ENCODE results near the gene MOAP1.
"Not testable (repeated sequence)": the region's sequence is repeated elsewhere in the genome, so short reads cannot be mapped to it uniquely, and the experiment has no call there.

The MOAP1 gene

DNA sequence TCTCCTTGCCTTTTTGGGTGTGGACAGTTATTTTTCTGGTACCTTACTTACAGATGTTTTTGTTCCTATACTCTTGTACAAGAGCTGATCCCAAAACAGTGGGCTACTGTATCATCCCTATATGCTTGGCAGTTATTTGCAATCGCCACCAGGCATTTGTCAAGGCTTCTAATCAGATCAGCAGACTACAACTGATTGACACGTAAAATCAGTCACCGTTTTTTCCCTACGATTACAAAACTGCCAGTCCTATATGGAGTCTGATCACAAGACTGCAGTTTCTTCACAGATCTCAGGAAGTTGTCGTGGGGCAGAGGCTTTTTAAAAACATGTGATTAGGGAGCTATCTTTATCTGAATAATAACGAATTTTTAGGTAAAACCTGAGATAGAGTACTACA lies 1.8 kb upstream of the MOAP1 start:
- no peak for DNase-seq (ENCODE audit: low read depth, low spot score)

DNA sequence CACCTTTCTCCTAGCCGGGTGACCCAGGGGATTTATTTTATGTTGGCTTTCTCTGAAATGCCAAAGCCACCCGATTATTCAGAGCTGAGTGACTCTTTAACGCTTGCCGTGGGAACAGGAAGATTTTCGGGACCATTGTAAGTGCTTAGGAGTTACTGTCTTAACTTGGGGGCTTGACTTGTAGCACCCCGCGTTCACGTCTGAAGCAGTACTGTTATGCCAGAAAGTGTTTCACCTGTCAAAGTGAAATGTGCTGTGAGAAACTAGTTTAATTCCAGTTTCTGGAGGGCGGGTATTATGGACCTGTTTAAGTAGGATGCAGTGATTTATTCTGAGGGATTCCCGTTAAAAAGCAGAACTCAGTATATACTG lies 638 bp upstream of the MOAP1 start:
- no peak for DNase-seq (ENCODE audit: low read depth, low spot score)

GRCh38 chr14:93183596-93184317 lies 940 bp downstream of the MOAP1 start:
- DNase-seq (ENCODE audit: low read depth, low spot score), result no peak

- no peak for DNase-seq (ENCODE audit: low read depth, low spot score)
Observed at GRCh38 chr14:93175492-93175891, 9.2 kb downstream of the MOAP1 start.

DNA sequence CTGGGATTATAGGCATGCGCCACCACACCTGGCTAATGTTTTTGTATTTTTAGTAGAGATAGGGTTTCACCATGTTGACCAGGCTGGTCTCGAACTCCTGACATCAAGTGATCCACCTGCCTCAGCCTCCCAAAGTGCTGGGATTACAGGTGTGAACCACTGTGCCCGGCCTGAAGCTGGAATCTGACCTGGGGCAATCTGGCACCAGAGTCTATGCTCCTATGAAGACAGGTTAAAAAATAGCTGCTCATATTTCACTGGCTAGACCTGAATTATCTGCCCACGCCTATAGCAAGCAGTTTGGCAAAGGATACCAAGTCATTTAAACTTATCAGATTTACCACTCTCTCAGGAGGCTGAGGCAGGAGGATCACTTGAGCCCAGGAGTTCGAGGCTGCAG lies 10.0 kb downstream of the MOAP1 start:
- DNase-seq (ENCODE audit: low read depth, low spot score), result not testable (repeated sequence)

DNA sequence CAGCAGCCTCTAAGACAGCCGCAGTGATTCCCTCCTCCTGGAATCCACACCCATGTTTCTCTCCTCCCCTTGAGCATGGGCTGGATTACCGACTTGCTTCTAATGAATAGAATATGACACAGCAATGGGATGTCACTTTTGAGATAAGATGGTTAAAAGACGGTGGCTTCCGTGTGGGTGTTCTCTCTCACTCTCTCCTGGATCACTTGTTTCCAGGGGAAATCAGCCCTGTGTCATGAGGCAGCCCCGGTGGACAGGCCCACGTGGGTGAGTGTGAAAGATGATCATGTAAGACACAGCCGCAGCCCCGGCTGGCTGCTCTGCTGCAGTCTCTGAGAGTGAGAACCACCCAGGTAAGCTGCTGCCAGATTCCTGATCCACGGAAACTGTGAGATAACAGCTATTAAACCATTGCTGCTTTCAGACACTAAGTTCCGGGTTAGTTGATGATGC lies 10.7 kb downstream of the MOAP1 start:
- DNase-seq (ENCODE audit: low read depth, low spot score), result peak; percentile 2

- DNase-seq (ENCODE audit: low read depth, low spot score), result no peak
Observed at GRCh38 chr14:93171376-93171775, 13.3 kb downstream of the MOAP1 start.

DNA sequence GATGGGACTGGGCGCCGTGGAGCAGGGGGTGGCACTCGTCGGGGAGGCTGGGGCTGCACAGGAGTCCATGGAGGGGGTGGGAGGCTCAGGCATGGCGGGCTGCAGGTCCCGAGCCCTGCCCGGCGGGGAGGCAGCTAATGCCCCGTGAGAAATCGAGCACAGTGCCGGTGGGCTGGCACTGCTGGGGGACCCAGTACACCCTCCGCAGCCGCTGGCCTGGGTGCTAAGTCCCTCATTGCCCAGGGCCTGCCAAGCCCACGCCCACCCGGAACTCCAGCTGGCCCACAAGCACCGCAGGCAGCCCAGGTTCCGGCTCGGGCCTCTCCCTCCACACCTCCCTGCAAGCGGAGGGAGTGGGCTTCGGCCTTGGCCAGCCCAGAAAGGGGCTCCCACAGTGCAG lies 14.6 kb downstream of the MOAP1 start:
- not testable (repeated sequence) for DNase-seq (ENCODE audit: low read depth, low spot score)

GRCh38 chr14:93169619-93170018 lies 15.1 kb downstream of the MOAP1 start:
- DNase-seq (ENCODE audit: low read depth, low spot score), result not testable (repeated sequence)

- not testable (repeated sequence) for DNase-seq (ENCODE audit: low read depth, low spot score)
Observed at GRCh38 chr14:93168610-93169009, 16.1 kb downstream of the MOAP1 start.

GRCh38 chr14:93165271-93166265 lies 19.1 kb downstream of the MOAP1 start:
- not testable (repeated sequence) for DNase-seq (ENCODE audit: low read depth, low spot score)

DNA sequence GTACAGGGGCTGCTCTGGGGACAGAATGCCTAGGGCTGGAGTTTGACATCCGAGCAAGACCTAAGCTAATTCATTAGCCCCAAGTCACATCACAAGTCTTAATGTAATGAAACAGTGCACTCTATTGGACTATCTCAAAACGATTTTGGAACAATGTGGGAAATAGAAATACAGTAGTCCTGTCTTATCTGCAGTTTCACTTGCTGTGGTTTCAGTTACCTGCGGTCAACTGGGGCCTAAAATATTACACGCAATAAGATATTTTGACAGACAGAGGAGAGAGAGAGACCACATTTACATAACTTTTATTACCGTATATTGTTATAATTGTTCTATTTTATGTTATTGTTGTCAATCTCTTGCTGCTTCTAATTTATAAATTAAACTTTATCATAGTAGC lies 21.1 kb downstream of the MOAP1 start:
- DNase-seq (ENCODE audit: low read depth, low spot score), result no peak

DNA sequence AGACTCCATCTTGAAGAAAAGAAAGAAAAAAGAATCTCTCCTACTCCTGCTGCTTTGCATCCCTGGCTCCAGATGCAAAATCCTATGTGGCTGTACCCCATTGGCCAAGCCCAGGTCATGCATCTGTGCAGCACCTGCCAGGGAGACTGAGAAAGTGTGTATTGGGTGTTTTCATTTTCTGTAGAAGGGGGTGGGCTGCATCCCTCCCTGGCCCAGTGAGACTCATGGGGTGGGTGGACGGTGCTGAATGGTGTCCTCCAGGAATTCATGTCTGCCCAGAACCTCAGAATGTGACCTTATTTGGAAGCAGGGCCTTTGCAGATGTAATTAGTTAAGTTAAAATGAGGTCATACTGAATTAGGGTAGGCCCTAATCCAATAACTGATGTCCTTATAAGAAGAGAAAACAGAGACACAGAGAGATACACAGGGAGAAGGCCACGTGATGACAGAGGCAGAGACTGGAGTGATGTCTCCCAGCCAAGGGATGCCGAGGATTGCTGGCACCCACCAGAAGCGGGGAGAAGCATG lies 23.2 kb downstream of the MOAP1 start:
- no peak for DNase-seq (ENCODE audit: low read depth, low spot score)

GRCh38 chr14:93160353-93160801 lies 24.3 kb downstream of the MOAP1 start:
- no peak for DNase-seq (ENCODE audit: low read depth, low spot score)

DNA sequence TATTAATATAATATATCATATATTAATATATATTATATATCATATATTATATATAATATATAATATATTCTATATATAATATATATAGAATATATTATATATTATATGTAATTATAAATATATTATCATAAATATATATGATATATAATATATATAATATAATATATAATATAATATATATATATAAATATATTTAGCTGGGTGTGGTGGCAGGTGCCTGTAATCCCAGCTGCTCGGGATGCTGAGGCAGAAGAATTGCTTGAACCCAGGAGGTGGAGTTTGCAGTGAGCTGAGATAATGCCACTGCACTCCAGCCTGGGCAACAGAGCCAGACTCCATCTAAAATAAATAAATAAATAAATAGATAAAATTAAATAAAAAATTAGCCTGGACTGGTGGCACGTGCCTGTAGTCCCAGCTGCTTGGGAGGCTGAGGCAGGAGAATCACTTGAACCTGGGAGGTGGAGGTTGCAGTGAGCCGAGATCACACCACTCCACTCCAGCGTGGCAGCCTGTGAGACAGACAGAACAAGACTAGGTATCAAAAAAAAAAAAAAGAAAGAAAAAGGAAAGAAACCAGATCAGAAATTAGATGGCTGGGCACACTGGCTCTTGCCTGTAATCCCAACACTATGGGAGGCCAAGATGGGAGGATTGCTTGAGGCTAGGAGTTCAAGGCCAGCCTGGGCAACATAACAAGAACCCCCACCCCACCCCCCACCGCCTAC lies 24.9 kb downstream of the MOAP1 start:
- not testable (repeated sequence) for DNase-seq (ENCODE audit: low read depth, low spot score)

DNA sequence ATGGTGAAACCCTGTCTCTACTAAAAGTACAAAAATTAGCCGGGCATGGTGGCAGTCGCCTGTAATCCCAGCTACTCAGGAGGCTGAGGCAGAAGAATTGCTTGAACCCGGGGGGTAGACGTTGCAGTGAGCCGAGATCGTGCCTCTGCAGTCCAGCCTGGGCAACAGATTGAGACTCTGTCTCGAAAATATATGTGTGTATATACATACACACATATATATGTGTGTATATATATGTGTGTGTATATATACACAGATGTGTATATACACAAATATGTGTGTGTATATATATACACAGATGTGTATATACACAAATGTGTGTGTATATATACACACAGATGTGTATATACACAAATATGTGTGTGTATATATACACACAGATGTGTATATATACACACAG lies 26.3 kb downstream of the MOAP1 start:
- DNase-seq (ENCODE audit: low read depth, low spot score), result not testable (repeated sequence)

DNA sequence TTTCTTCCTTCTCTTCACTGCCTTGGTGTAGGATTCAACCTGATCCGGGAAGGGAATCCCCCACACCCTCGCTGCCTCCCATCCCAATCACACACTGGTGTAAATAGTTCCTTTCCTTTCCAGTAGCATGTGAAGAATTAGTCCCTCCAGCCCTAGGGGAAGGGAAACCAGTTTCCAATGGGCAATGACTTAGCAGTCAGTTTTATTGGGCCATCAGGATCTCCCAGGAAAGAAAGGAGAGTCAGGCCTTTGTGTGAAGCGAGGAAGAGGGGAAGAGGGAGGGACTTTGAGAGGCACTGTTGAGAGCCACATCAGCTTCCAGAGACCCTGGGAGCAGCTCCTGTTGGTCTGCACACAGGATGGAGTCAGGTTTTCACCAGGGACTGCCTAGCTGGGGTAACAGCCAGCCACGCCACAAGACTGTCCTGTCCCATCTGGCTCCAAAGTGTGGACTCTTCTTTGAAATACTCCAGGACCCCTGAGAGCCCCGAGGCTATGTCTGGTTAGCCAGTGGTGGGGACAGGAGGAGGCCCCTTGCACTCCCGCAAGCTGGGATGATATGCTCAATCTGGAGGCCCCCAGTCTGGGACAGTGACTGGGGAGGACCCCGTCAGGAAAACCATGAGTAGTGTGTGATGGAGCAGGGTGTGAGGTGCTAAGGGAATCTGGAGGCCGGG lies 27.9 kb downstream of the MOAP1 start:
- no peak for DNase-seq (ENCODE audit: low read depth, low spot score)

DNA sequence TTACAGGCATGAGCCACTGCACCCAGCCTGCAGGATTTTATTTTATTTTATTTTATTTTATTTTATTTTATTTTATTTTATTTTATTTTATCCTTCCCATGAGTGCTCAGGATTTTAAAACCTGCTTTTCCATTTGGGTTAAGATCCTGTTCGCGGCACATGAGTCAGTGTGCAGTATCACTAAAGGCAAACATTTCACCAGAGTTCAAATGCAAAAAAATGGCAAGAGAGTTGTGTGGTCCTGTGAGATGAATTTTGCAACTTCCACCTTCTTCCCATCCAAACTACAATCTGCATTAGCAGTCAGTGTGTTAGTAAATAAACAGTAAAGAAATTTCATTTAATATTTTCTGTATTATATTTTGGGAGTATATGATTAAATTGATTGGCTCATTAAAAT lies 29.0 kb downstream of the MOAP1 start:
- DNase-seq (ENCODE audit: low read depth, low spot score), result no peak

DNA sequence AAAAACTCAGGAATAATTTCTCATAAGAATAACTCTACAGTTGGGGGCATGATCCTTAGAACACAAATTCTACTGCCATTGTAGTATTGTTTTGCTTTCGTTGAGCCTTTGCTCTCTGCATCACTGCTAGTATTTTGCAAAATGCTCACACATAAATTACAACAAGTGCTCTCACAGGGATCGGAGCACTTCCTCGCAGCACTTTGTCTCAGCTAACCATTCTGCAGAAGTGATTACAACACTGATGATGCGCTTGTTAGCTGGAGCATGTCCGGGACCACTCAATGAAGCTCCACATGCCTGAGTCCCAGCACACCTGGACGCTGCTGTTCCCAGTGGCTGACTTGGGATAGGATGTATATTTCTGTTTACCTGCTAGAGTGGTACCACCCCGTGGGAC lies 31.6 kb downstream of the MOAP1 start:
- DNase-seq (ENCODE audit: low read depth, low spot score), result no peak

DNA sequence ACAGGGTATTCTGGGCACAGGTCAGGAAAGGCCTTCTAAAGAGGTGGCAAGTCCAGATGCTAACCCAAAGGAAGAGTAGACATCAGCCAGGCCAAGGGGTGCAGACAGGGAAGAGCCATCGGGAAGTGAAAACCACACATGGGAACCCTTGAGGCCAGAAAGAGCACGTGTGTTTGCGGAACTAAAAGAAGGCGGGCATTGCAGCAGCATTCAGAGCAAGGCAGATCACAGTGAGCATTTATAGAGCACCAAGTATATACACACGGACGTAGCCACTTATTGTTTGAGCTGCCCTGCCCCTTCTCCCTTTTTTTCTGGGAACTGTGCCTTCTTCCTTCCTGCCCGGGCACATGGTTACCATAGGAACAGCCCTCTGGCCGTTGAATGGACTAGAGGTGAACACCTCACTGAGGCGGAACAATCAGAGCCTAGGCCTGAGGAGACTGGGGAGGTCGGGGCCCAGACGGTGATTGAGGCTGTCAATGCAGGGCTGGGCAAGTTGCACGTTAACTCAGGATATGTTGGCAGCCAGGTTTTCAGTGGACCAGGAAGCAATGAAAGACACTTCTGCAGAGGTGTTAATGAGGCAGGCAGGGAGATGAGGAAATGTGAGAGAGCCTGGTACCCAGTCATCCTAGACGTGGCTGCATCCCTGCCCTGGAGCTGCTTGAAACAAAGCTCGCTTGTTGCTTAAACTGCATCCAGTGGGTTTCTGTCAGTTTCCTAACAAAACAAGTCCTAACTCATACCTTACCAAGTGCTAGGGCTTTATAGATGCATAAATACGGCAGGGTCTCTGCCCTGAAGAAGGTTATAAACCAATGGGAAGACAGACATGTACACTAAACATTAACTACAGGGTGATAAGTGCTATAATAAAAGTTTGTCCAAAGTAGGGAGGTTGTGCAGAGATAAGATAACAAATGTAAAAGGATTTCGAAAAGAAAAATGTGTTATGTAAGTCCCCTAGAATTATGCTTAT lies 34.2 kb downstream of the MOAP1 start:
- no peak for DNase-seq (ENCODE audit: low read depth, low spot score)
